ENCODE data around the gene SORCS2.

DNA sequence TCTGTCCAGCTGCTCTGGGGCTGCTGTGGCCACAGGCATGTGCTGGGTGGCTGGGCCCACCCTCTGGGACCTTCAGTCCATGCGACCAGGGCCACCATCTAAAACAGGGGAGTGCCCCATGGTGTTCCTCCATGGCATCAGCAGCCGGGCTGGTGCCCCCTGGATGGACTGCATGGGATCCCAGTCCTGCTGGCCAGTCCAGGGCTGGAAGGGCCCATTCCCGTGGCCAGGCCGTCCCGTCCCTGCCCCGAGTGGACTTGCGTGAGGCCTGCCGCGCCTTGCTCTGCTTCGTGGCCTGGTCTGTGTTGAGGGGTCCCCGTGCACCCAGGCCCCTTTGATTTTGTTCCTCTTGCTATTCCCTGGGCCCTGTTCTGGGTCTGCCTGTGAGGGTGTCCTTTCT lies 36.4 kb downstream of the SORCS2 start:
- TF ChIP-seq, protein P1, sequence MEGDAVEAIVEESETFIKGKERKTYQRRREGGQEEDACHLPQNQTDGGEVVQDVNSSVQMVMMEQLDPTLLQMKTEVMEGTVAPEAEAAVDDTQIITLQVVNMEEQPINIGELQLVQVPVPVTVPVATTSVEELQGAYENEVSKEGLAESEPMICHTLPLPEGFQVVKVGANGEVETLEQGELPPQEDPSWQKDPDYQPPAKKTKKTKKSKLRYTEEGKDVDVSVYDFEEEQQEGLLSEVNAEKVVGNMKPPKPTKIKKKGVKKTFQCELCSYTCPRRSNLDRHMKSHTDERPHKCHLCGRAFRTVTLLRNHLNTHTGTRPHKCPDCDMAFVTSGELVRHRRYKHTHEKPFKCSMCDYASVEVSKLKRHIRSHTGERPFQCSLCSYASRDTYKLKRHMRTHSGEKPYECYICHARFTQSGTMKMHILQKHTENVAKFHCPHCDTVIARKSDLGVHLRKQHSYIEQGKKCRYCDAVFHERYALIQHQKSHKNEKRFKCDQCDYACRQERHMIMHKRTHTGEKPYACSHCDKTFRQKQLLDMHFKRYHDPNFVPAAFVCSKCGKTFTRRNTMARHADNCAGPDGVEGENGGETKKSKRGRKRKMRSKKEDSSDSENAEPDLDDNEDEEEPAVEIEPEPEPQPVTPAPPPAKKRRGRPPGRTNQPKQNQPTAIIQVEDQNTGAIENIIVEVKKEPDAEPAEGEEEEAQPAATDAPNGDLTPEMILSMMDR (IDR thresholded peaks at IDR 0.05; ENCODE audit: low read depth, low read length): no peak
- TF ChIP-seq EZH2phosphoT487 (IDR thresholded peaks at IDR 0.05; ENCODE audit: low read depth): no peak
